ENCODE results near the gene CEP55. TPM values are rescaled to one million over a fixed set of nuclear protein-coding genes. Genes with fewer than 3 reads are reported as not detected.

The CEP55 gene
- total and polyA plus RNA-seq, 9 of the 15 experiments (the other 6 are each of a cell fraction or from before 2014, with no cell fraction given), result 4.4 to 32.5 (median 18.1) TPM

DNA sequence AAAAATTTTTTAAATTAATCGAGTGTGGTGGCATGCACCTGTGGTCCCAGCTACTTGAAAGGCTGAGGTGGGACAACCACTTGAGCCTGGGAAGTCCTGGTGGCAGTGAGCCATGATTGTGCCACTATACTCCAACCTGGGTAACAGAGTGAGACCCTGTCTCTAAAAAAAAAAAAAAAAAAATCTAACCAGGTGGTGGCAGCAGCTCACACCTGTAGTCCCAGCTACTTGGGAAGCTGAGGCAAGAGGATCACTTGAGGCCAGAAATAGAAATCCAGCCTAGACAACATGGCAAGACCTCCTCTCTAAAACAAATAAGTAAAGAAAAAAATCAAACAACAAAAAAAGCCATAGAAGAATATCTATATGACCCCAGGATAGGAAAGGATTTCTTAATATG is 10.7 kb upstream of the CEP55 start (continued):
- no peak for TF ChIP-seq ZFP36 (IDR thresholded peaks at IDR 0.05; ENCODE audit: low read depth, low read length, partially characterized antibody)
- no peak for TF ChIP-seq TCF3 (CRISPR knock-in tag; IDR thresholded peaks at IDR 0.05)
- TF ChIP-seq RNF219 (CRISPR knock-in tag; IDR thresholded peaks at IDR 0.05), result no peak
- no peak for TF ChIP-seq TFE3 (CRISPR knock-in tag; IDR thresholded peaks at IDR 0.05)
- no peak for TF ChIP-seq ZNF511 (CRISPR knock-in tag; IDR thresholded peaks at IDR 0.05)
- no peak for TF ChIP-seq TSC22D4 (tag; IDR thresholded peaks at IDR 0.05)

Data from K562 (cell line).